Neuronal stem cell (in vitro differentiated cells): ENCODE results near the gene SLC22A25.
"Not testable (repeated sequence)": the region's sequence is repeated elsewhere in the genome, so short reads cannot be mapped to it uniquely, and the experiment has no call there.

ENCODE experiments used
- DNase-seq: peaks from one replicate; pipeline ENCODE4 v3.0.0-alpha.2; 2013; ENCODE audit warnings: low spot score
- H2AFZ ChIP-seq: one replicate; pipeline ENCODE4 v1.6.1; 2013; ENCODE audit warnings: mild to moderate bottlenecking, low read length, inconsistent platforms
- H2AK5ac ChIP-seq: 2 replicates; pipeline ENCODE4 v1.6.1; 2013; ENCODE audit warnings: low read depth, mild to moderate bottlenecking, inconsistent platforms, low read length, moderate library complexity, mixed read lengths
- H2BK120ac ChIP-seq: 2 replicates; pipeline ENCODE4 v1.6.1; 2013; ENCODE audit warnings: low read depth, mild to moderate bottlenecking, inconsistent platforms, low read length, moderate library complexity, mixed read lengths
- H2BK12ac ChIP-seq: one replicate; pipeline ENCODE4 v1.6.1; 2013; ENCODE audit warnings: low read length, inconsistent platforms
- H2BK15ac ChIP-seq: 2 replicates; pipeline ENCODE4 v1.6.1; 2013; ENCODE audit warnings: mild to moderate bottlenecking, low read length, inconsistent platforms, mixed read lengths
- H2BK5ac ChIP-seq: one replicate; pipeline ENCODE4 v1.6.1; 2013; ENCODE audit warnings: inconsistent platforms, mild to moderate bottlenecking, low read length, moderate library complexity
- H3K14ac ChIP-seq: one replicate; pipeline ENCODE4 v1.6.1; 2013; ENCODE audit warnings: low read length, inconsistent platforms
- H3K18ac ChIP-seq: 2 replicates; pipeline ENCODE4 v1.6.1; 2013; ENCODE audit warnings: low read length, inconsistent platforms
- H3K23ac ChIP-seq: 2 replicates; pipeline ENCODE4 v1.6.1; 2013; ENCODE audit warnings: low read depth, mild to moderate bottlenecking, mixed read lengths, low read length, inconsistent platforms; ENCODE audit not compliant: poor library complexity
- H3K27ac ChIP-seq: replicated peaks from 3 replicates; pipeline ENCODE4 v1.5.1; 2013; ENCODE audit warnings: low read length, inconsistent platforms
- H3K27me3 ChIP-seq, 3 experiments: 2 replicates each; pipeline ENCODE4 v1.6.1; 2013; ENCODE audit warnings: low read length in 3 of 3, mild to moderate bottlenecking in 2 of 3, inconsistent platforms in 1 of 3, low read depth in 1 of 3, mixed read lengths in 1 of 3, moderate library complexity in 1 of 3; ENCODE audit not compliant: control insufficient read depth in 3 of 3, insufficient read depth in 3 of 3
- H3K36me3 ChIP-seq, 2 donors: replicated peaks in 1 of 2; 2 replicates each; pipeline ENCODE4 v1.6.1; 2013; ENCODE audit warnings: low read length in 2 of 2; ENCODE audit not compliant: control insufficient read depth in 2 of 2, insufficient read depth in 2 of 2
- H3K4ac ChIP-seq: 2 replicates; pipeline ENCODE4 v1.6.1; 2013; ENCODE audit warnings: inconsistent platforms, mild to moderate bottlenecking, low read length, moderate library complexity
- H3K4me1 ChIP-seq, 2 donors: 1 replicate in 1 of 2; 2 replicates in 1 of 2; pipeline ENCODE4 v1.6.1; 2013; ENCODE audit warnings: low read length in 2 of 2, low read depth in 1 of 2; ENCODE audit not compliant: control insufficient read depth in 2 of 2, insufficient read depth in 1 of 2
- H3K4me2 ChIP-seq: one replicate; pipeline ENCODE4 v1.6.1; 2013; ENCODE audit warnings: mild to moderate bottlenecking, low read length, inconsistent platforms; ENCODE audit not compliant: insufficient read depth, poor library complexity, severe bottlenecking
- H3K4me3 ChIP-seq, 2 donors: 2 replicates each; pipeline ENCODE4 v1.5.1; 2013; ENCODE audit warnings: low read length in 2 of 2, mild to moderate bottlenecking in 2 of 2, inconsistent platforms in 1 of 2, moderate library complexity in 1 of 2
- H3K79me1 ChIP-seq: one replicate; pipeline ENCODE4 v1.6.1; 2013; ENCODE audit warnings: low read depth, mild to moderate bottlenecking, inconsistent platforms, low read length, moderate library complexity
- H3K9ac ChIP-seq: one replicate; pipeline ENCODE4 v1.6.1; 2013; ENCODE audit warnings: mild to moderate bottlenecking, low read depth, low read length, inconsistent platforms; ENCODE audit not compliant: poor library complexity
- H3K9me3 ChIP-seq, 2 donors: replicated peaks in 1 of 2; 2 replicates each; pipeline versions ENCODE3 to v1.6.1; 2013; ENCODE audit warnings: low read length in 2 of 2, mild to moderate bottlenecking in 2 of 2, inconsistent platforms in 1 of 2, low read depth in 1 of 2, mixed read lengths in 1 of 2, moderate library complexity in 1 of 2; ENCODE audit not compliant: control insufficient read depth in 2 of 2, insufficient read depth in 1 of 2
- H4K8ac ChIP-seq: one replicate; pipeline ENCODE4 v1.6.1; 2013; ENCODE audit warnings: low read depth, mild to moderate bottlenecking, inconsistent platforms, low read length, moderate library complexity
- H4K91ac ChIP-seq: one replicate; pipeline ENCODE4 v1.6.1; 2013; ENCODE audit warnings: low read length, low read depth, mild to moderate bottlenecking, inconsistent platforms; ENCODE audit not compliant: poor library complexity
- WGBS, 2 donors: extraction: QIAGEN DNeasy Blood & Tissue Kit; methylation state at CpG; one replicate each; pipeline ENCODE4 v1.1.7; 2013; ENCODE audit warnings: missing lambda C conversion rate in 2 of 2, mixed read lengths in 1 of 2; ENCODE audit not compliant: insufficient read length in 2 of 2, insufficient replicate concordance in 1 of 2; ENCODE audit errors: extremely low coverage in 2 of 2; 5-methylcytosine and 5-hydroxymethylcytosine counted together

Gene SLC22A25

DNA sequence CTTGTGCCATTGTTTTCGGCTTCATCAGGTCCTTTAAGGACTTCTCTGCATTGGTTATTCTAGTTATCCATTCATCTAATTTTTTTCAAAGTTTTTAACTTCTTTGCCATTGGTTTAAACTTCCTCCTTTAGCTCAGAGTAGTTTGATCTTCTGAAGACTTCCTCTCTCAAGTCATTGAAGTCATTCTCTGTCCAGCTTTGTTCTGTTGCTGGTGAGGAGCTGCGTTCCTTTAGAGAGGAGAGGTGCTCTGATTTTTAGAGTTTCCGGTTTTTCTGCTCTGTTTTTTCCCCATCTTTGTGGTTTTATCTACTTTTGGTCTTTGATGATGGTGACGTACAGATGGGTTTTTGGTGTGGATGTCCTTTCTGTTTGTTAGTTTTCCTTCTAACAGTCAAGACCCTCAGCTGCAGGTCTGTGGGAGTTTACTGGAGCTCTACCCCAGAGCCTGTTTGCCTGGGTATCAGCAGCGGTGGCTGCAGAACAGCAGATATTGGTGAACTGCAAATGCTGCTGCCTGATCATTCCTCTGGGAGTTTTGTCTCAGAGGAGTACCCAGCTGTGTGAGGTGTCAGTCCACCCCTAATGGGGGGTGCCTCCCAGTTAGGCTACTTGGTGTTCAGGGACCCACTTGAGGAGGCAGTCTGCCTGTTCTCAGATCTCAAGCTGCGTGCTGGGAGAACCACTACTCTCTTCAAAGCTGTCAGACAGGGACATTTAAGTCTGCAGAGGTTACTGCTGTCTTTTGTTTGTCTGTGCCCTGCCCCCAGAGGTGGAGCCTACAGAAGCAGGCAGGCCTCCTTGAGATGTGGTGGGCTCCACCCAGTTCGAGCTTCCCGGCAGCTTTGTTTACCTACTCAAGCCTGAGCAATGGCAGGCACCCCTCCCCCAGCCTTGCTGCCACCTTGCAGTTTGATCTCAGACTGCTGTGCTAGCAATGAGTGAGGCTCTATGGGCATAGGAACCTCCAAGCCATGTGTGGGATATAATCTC lies 7.6 kb downstream of the SLC22A25 start:
- WGBS, 2 donors, result no CpG with 5 or more reads among the region's 8 CpGs
- not testable (repeated sequence) for H2BK12ac ChIP-seq

DNA sequence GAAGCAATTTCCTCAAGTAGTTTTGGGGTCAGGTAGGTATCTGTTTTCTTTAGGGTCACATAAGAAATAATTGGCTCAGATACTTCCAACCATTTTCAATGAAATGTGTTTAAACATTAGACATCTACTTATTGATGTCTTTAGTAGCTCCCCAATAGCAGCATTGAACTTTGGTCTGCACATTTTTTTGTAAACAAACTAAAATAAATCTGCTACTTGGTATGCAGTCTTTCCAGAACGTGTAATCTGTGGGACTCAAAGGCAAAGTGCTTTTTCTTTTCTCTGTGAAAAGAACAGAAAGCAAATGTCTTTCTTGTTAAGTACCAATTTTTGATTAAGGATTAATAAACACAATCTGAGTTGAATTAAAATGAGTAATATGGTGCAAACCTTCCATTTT lies 13.6 kb downstream of the SLC22A25 start:
- Histone ChIP-seq H3K23ac (no peak overlapping the region), H2BK120ac (no peak overlapping the region), H2BK15ac (no peak overlapping the region), H3K4ac (no peak overlapping the region), H4K8ac (no peak overlapping the region), H3K4me3 (no peak overlapping the region), H2BK12ac (no peak overlapping the region), H3K4me2 (no peak overlapping the region), H3K36me3 (no peaks in the 10 kb centered on the region), H3K18ac (no peak overlapping the region), H3K9ac (no peak overlapping the region), H3K14ac (no peak overlapping the region), H3K27me3 (no peaks in the 10 kb centered on the region), H2AK5ac (no peak overlapping the region), H2BK5ac (no peak overlapping the region), H3K27ac (no peak overlapping the region), H3K79me1 (no peaks in the 10 kb centered on the region), H3K4me1 (no peaks in the 10 kb centered on the region), H2AFZ (no peak overlapping the region), H4K91ac (no peak overlapping the region), H3K9me3 (peaks cover 0 to 2% of the 10 kb centered on the region in 2 donors)
- WGBS, 2 donors, result no CpG with 5 or more reads among the region's 1 CpG
- DNase-seq, result no peak

More for the DNA sequence above, 7.6 kb downstream of the SLC22A25 start:
- H3K14ac ChIP-seq, H3K18ac ChIP-seq, H3K4me3 ChIP-seq, H3K79me1 ChIP-seq, H3K36me3 ChIP-seq, H3K4ac ChIP-seq, H2AK5ac ChIP-seq, H2BK15ac ChIP-seq, H3K9ac ChIP-seq, H2AFZ ChIP-seq, H3K4me2 ChIP-seq, DNase-seq, H3K27me3 ChIP-seq, H3K27ac ChIP-seq, H2BK5ac ChIP-seq, H4K8ac ChIP-seq, H3K23ac ChIP-seq, H3K4me1 ChIP-seq, H3K9me3 ChIP-seq, H2BK120ac ChIP-seq, H4K91ac ChIP-seq: not testable (repeated sequence)

DNA sequence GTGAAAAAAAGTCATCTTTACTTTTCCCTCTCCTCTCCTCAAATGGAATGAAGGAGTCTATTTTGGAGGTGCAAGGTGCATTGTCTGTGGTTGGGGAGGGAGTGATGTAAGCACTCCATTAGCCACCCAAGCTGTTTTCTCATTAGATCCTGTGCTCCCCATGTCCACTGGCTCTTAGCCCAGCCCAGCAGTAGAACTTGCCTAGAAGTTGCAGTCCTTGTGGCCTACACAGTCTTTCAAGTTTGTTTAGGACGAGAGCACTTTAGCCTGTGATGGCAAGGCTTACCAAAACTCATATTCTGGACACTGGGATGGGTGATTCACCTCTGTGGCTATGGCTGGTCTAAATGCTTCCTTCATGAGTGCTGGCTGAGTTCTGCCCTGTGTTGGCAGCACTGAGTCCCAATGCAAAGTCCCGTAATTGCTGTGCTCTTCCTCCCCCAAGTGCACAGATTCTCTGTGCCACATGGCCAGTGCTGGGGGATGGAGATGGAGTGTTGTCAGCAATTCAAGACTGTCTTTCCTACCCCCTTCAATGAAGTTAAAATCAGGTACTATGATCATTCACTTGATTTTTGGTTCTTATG lies 15.8 kb downstream of the SLC22A25 start:
- Histone ChIP-seq H2AFZ (no peak overlapping the region), H2BK120ac (no peak overlapping the region), H3K9ac (no peak overlapping the region), H3K27me3 (no peaks in the 10 kb centered on the region), H3K4me2 (no peak overlapping the region), H3K27ac (no peak overlapping the region), H4K8ac (no peak overlapping the region), H2BK5ac (no peak overlapping the region), H3K79me1 (no peaks in the 10 kb centered on the region), H4K91ac (no peak overlapping the region), H3K4me1 (no peaks in the 10 kb centered on the region), H2BK12ac (no peak overlapping the region), H3K14ac (no peak overlapping the region), H3K4ac (no peak overlapping the region), H3K4me3 (peak overlapping the region in 1 of 2 donors; percentile 56), H3K36me3 (no peaks in the 10 kb centered on the region), H3K23ac (no peak overlapping the region), H2AK5ac (no peak overlapping the region), H3K18ac (no peak overlapping the region), H2BK15ac (no peak overlapping the region), H3K9me3 (peaks cover 0 to 2% of the 10 kb centered on the region in 2 donors)
- DNase-seq, result no peak
- WGBS, 2 donors, result no CpG with 5 or more reads among the region's 2 CpGs

DNA sequence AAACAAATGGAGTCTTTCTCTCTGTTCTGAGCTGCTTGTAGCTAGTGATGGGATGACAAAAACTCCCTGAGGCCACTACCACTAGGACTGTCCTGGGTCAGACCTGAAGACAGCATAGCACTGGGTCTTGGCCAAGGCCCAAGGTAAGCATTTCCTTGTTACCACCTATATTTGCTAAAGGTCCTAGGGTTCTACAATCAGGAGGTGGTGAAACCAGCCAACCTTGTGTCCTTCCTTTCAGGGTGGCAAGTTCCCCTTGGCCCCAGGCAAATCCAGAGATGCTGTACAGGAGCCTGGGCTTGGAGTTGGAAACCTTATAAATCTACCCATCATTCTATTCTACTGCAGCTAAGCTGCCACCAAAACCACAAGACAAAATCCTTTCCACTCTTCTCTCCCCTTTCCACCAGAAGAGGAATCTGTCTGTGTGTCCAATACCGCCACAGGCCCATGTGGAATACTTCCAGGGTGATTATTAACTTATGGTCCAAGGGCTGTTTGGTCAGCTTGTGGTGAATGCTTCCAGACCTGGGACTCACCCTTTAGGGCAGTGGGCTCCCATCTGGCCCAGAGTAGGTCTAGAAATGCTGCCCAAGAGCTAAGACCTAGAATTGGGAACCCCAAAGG lies 16.8 kb downstream of the SLC22A25 start:
- no CpG with 5 or more reads among the region's 1 CpG for WGBS, 2 donors
- DNase-seq, result no peak

More for the DNA sequence above, 16.8 kb downstream of the SLC22A25 start:
- no peak overlapping the region for H2BK5ac ChIP-seq
- H3K18ac ChIP-seq, result no peak overlapping the region
- H2AFZ ChIP-seq, result no peak overlapping the region
- no peaks in the 10 kb centered on the region for H3K36me3 ChIP-seq
- H2BK15ac ChIP-seq, result no peak overlapping the region
- H4K91ac ChIP-seq, result no peak overlapping the region
- no peak overlapping the region for H2BK12ac ChIP-seq
- no peak overlapping the region for H2BK120ac ChIP-seq
- H2AK5ac ChIP-seq, result no peak overlapping the region
- no peak overlapping the region for H3K4ac ChIP-seq
- no peak overlapping the region for H3K4me2 ChIP-seq
- no peak overlapping the region for H3K27ac ChIP-seq
- H3K9ac ChIP-seq, result no peak overlapping the region
- H3K4me3 ChIP-seq, result no peak overlapping the region
- no peaks in the 10 kb centered on the region for H3K4me1 ChIP-seq
- H4K8ac ChIP-seq, result no peak overlapping the region
- peaks cover 0 to 2% of the 10 kb centered on the region in 2 donors for H3K9me3 ChIP-seq
- no peak overlapping the region for H3K23ac ChIP-seq
- H3K27me3 ChIP-seq, result no peaks in the 10 kb centered on the region
- H3K79me1 ChIP-seq, result no peaks in the 10 kb centered on the region
- H3K14ac ChIP-seq, result no peak overlapping the region
